CD4-positive, alpha-beta T cell treated with Interleukin-15 for 1 hour (primary cell): ENCODE data around the gene TNFRSF8.
A peak's percentile ranks its signal among the peaks of the same experiment; 100 is the strongest.
"Not testable (repeated sequence)": the region's sequence is repeated elsewhere in the genome, so short reads cannot be mapped to it uniquely, and the experiment has no call there.

Source experiments
- DNase-seq: peaks from one replicate; pipeline ENCODE4 v3.0.0-alpha.2; 2020

The TNFRSF8 gene

GRCh38 chr1:12039164-12039525, 24.0 kb upstream of the TNFRSF8 start:
- no peak for DNase-seq

- peak; percentile 39 for DNase-seq
Measured at GRCh38 chr1:12039824-12040456, 23.2 kb upstream of the TNFRSF8 start.

- peak; percentile 31 for DNase-seq
Measured at GRCh38 chr1:12040457-12041051, 22.5 kb upstream of the TNFRSF8 start.

GRCh38 chr1:12044187-12044877, 18.8 kb upstream of the TNFRSF8 start:
- not testable (repeated sequence) for DNase-seq

- DNase-seq: no peak
Measured at GRCh38 chr1:12046749-12047119, 16.4 kb upstream of the TNFRSF8 start.

- peak; percentile 39 for DNase-seq
Measured at GRCh38 chr1:12047120-12047876, 15.8 kb upstream of the TNFRSF8 start.

GRCh38 chr1:12048372-12048771, 14.7 kb upstream of the TNFRSF8 start:
- no peak for DNase-seq

GRCh38 chr1:12049616-12050015, 13.5 kb upstream of the TNFRSF8 start:
- DNase-seq: no peak

- no peak for DNase-seq
Measured at GRCh38 chr1:12051361-12051760, 11.7 kb upstream of the TNFRSF8 start.

- peak; percentile 29 for DNase-seq
Measured at GRCh38 chr1:12052008-12052573, 11.0 kb upstream of the TNFRSF8 start.

- DNase-seq: no peak
Measured at GRCh38 chr1:12052997-12053686, 10.0 kb upstream of the TNFRSF8 start.

GRCh38 chr1:12053752-12054548, 9.2 kb upstream of the TNFRSF8 start:
- no peak for DNase-seq

- DNase-seq: no peak
Measured at GRCh38 chr1:12055259-12055658, 7.8 kb upstream of the TNFRSF8 start.

- no peak for DNase-seq
Measured at GRCh38 chr1:12056331-12056841, 6.7 kb upstream of the TNFRSF8 start.

GRCh38 chr1:12057382-12057781, 5.7 kb upstream of the TNFRSF8 start:
- no peak for DNase-seq

- no peak for DNase-seq
Measured at GRCh38 chr1:12057940-12058687, 5.0 kb upstream of the TNFRSF8 start.

- no peak for DNase-seq
Measured at GRCh38 chr1:12059226-12059625, 3.9 kb upstream of the TNFRSF8 start.

- DNase-seq: no peak
Measured at GRCh38 chr1:12059722-12060464, 3.2 kb upstream of the TNFRSF8 start.

- DNase-seq: no peak
Measured at GRCh38 chr1:12060500-12060899, 2.6 kb upstream of the TNFRSF8 start.
